Activated naive CD8-positive, alpha-beta T cell treated with anti-CD3 and anti-CD28 coated beads, Interleukin-2, amount 10 ng/mL, durations not matched to agents 7 days and 5 days (primary cell): ENCODE data around the gene NOS3. TPM values are rescaled to one million over a fixed set of nuclear protein-coding genes. Genes with fewer than 3 reads are reported as not detected.

Source experiments
- ATAC-seq: fragments of 150-1000 bp; cut with Tn5 transposase; one replicate; pipeline ENCODE4 v1.10.0; 2021; ENCODE audit warnings: low read depth, moderate library complexity
- POLR2A ChIA-PET: fragments of 350-600 bp; sonication (Branson Sonifier 250); formaldehyde crosslinking; loops from one replicate; lab custom pipeline; 2021; ENCODE audit warnings: antibody characterized with exemption; lab: Charles Lee
- DNase-seq: peaks from one replicate; pipeline ENCODE4 v3.0.0; 2021
- H3K27ac Mint-ChIP-seq: one replicate; pipeline ENCODE4 v1.8.0; 2022; ENCODE audit warnings: mild to moderate bottlenecking, mixed read lengths
- H3K27me3 Mint-ChIP-seq: one replicate; pipeline ENCODE4 v1.8.0; 2022; ENCODE audit warnings: mild to moderate bottlenecking, moderate library complexity, mixed read lengths
- H3K36me3 Mint-ChIP-seq: one replicate; pipeline ENCODE4 v1.8.0; 2021; ENCODE audit warnings: mild to moderate bottlenecking, mixed read lengths
- H3K4me1 Mint-ChIP-seq: one replicate; pipeline ENCODE4 v1.8.0; 2021; ENCODE audit warnings: mixed read lengths
- H3K4me3 Mint-ChIP-seq: one replicate; pipeline ENCODE4 v1.8.0; 2022; ENCODE audit warnings: mild to moderate bottlenecking, moderate library complexity, mixed read lengths
- H3K9me3 Mint-ChIP-seq: one replicate; pipeline ENCODE4 v1.8.0; 2021; ENCODE audit warnings: mixed read lengths
- total RNA-seq, 2 experiments: library from RNA; stranded (reverse); gene quantifications; one replicate each; pipeline ENCODE4 v1.2.3, GENCODE V29; 2021

The NOS3 gene
- total RNA-seq, 2 experiments from 2014 or later, result 12.5 to 15.8 TPM

DNA sequence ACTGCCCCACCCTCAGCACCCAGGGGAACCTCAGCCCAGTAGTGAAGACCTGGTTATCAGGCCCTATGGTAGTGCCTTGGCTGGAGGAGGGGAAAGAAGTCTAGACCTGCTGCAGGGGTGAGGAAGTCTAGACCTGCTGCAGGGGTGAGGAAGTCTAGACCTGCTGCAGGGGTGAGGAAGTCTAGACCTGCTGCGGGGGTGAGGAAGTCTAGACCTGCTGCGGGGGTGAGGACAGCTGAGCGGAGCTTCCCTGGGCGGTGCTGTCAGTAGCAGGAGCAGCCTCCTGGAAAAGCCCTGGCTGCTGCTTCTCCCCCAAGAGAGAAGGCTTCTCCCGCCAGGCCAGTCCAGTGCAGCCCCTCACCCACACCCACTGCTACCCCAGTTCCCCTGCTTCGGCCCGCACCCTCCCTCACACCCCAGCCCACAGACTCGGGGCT lies 6.3 kb downstream of the NOS3 start:
- Mint-ChIP-seq H3K27me3 (no peaks in the 10 kb centered on the region), H3K27ac (no peak overlapping the region), H3K4me3 (no peak overlapping the region), H3K4me1 (peaks cover 15% of the 10 kb centered on the region), H3K9me3 (no peaks in the 10 kb centered on the region), H3K36me3 (peaks cover 1% of the 10 kb centered on the region)
- POLR2A ChIA-PET, result interaction anchor here (0.6 to 1.1 kb wide), 3 partner anchors 17 to 26 kb away, joined by 3 to 4 read pairs (median 3); no protein-coding TSS in a partner anchor
- ATAC-seq (no peak), DNase-seq (no peak)

DNA sequence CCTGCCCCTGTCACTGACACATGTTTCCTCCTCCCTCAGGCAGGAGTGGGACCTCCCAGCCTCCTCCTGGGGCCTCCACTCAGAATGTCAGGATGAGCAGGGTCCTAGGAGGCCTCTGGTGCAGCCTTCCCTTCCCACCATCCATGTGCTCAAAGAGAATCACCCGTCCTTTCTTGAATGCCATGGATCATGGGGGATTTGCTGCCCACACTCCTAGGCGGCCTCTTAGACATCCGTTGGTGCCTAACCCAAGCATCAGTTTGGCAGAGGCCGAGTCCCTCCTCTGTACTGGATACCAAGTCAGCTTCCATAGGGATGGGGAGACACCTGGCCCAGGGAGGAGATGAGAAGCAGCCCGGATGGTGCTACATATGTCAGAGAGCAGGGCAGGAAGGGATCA lies 7.0 kb downstream of the NOS3 start:
- no peak overlapping the region for H3K27ac Mint-ChIP-seq
- DNase-seq (no peak), ATAC-seq (no peak)
- no peaks in the 10 kb centered on the region for H3K9me3 Mint-ChIP-seq
- POLR2A ChIA-PET, result interaction anchor here (0.8 to 1.1 kb wide), 2 partner anchors 16 to 19 kb away, joined by 3 read pairs; no protein-coding TSS in a partner anchor
- H3K36me3 Mint-ChIP-seq, result no peaks in the 10 kb centered on the region
- H3K4me1 Mint-ChIP-seq, result peaks cover 14% of the 10 kb centered on the region
- H3K4me3 Mint-ChIP-seq, result no peak overlapping the region
- no peaks in the 10 kb centered on the region for H3K27me3 Mint-ChIP-seq

DNA sequence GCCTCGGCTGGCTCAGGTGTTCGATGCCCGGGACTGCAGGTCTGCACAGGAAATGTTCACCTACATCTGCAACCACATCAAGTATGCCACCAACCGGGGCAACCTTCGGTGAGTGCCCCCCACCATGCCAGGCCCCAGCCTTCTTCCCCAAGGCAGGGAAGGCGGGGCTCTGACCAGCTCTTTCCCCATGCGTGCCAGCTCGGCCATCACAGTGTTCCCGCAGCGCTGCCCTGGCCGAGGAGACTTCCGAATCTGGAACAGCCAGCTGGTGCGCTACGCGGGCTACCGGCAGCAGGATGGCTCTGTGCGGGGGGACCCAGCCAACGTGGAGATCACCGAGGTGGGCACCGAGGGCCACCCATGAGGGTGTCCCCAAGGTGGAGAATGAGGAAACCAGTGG lies 7.5 kb downstream of the NOS3 start:
- POLR2A ChIA-PET, result no interaction called here
- no peak for ATAC-seq
- Mint-ChIP-seq H3K27me3 (no peaks in the 10 kb centered on the region), H3K4me3 (no peak overlapping the region), H3K27ac (no peak overlapping the region), H3K36me3 (no peaks in the 10 kb centered on the region), H3K4me1 (peaks cover 14% of the 10 kb centered on the region), H3K9me3 (no peaks in the 10 kb centered on the region)
- DNase-seq, result no peak

DNA sequence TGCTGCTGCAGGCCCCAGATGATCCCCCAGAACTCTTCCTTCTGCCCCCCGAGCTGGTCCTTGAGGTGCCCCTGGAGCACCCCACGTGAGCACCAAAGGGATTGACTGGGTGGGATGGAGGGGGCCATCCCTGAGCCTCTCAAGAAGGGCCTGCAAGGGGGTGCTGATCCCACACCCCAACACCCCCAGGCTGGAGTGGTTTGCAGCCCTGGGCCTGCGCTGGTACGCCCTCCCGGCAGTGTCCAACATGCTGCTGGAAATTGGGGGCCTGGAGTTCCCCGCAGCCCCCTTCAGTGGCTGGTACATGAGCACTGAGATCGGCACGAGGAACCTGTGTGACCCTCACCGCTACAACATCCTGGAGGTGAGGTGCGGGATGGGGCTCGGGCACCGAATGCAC lies 8.2 kb downstream of the NOS3 start:
- POLR2A ChIA-PET, result no interaction called here
- no peak overlapping the region for H3K4me3 Mint-ChIP-seq
- H3K36me3 Mint-ChIP-seq, result no peaks in the 10 kb centered on the region
- peaks cover 11% of the 10 kb centered on the region for H3K4me1 Mint-ChIP-seq
- no peak overlapping the region for H3K27ac Mint-ChIP-seq
- H3K9me3 Mint-ChIP-seq, result no peaks in the 10 kb centered on the region
- DNase-seq (no peak), ATAC-seq (no peak)
- H3K27me3 Mint-ChIP-seq, result no peaks in the 10 kb centered on the region

DNA sequence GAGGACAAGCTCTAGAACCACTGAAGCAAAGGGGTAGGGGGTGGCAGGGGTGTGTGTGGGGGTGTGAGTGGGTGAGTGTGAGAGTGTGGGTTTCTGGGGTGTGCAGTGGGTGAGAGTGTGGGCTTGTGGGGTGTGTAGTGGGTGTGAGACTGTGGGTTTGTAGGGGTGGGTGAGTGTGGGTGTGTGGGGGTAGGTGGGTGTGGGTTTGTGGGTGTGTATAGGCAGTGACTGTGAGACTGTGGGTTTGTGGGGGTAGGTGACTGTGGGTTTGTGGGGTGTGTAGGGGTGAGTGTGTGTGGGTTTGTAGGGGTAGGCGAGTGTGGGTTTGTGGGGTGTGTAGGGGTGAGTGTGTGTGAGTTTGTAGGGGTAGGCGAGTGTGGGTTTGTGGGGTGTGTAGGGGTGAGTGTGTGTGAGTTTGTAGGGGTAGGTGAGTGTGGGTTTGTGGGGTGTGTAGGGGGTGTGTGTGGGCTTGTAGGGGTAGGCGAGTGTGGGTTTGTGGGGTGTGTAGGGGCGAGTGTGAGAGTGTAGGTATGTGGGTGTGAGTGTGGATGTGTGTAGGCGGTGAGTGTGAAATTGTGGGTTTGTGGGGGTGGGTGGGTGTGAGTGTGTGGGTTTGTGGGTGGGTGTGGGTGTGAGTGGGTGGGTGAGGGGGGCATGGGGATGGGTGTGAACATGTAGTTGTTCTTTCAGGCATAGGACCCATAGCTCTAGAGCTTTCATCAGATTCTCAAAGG lies 8.8 kb downstream of the NOS3 start:
- ATAC-seq (no peak), DNase-seq (no peak)
- H3K27ac Mint-ChIP-seq, result no peak overlapping the region
- H3K4me1 Mint-ChIP-seq, result peaks cover 8% of the 10 kb centered on the region
- H3K36me3 Mint-ChIP-seq, result no peaks in the 10 kb centered on the region
- no peaks in the 10 kb centered on the region for H3K27me3 Mint-ChIP-seq
- no peaks in the 10 kb centered on the region for H3K9me3 Mint-ChIP-seq
- H3K4me3 Mint-ChIP-seq, result no peak overlapping the region
- POLR2A ChIA-PET, result no interaction called here

DNA sequence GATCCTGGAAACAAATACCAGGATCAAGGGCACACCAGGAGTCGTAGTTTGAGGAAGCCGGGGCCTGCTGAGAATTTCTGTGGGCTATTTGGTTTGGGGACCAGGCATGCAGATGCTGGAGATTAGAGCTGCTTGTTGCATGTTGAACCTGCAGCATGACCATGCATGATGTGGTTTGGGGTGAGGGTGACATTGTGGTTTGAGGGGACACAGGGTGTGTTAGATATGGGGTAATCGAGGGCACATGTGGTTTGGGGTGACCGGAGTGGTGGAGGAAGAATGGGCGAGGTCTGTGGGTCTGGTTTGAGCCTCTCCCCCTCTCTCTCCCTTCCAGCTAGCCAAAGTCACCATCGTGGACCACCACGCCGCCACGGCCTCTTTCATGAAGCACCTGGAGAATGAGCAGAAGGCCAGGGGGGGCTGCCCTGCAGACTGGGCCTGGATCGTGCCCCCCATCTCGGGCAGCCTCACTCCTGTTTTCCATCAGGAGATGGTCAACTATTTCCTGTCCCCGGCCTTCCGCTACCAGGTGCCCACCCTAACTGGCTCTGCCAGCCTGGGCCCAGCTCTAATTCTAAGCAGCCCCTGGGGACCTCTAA lies 10.2 kb downstream of the NOS3 start:
- Mint-ChIP-seq H3K4me1 (peaks cover 6% of the 10 kb centered on the region), H3K4me3 (no peak overlapping the region), H3K27me3 (no peaks in the 10 kb centered on the region), H3K9me3 (no peaks in the 10 kb centered on the region), H3K27ac (no peak overlapping the region), H3K36me3 (no peaks in the 10 kb centered on the region)
- no peak for DNase-seq
- ATAC-seq, result no peak
- POLR2A ChIA-PET, result no interaction called here

GRCh38 chr7:151001546-151001945 lies 10.7 kb downstream of the NOS3 start:
- Mint-ChIP-seq H3K27me3 (no peaks in the 10 kb centered on the region), H3K36me3 (no peaks in the 10 kb centered on the region), H3K9me3 (no peaks in the 10 kb centered on the region), H3K4me1 (peaks cover 6% of the 10 kb centered on the region), H3K27ac (no peak overlapping the region), H3K4me3 (no peak overlapping the region)
- DNase-seq (no peak), ATAC-seq (no peak)
- POLR2A ChIA-PET, result no interaction called here

- DNase-seq, result no peak
- peaks cover 16% of the 10 kb centered on the region for H3K4me1 Mint-ChIP-seq
- H3K9me3 Mint-ChIP-seq, result no peaks in the 10 kb centered on the region
- no peaks in the 10 kb centered on the region for H3K36me3 Mint-ChIP-seq
- no peak for ATAC-seq
- no peak overlapping the region for H3K27ac Mint-ChIP-seq
- POLR2A ChIA-PET, result no interaction called here
- H3K4me3 Mint-ChIP-seq, result no peak overlapping the region
- no peaks in the 10 kb centered on the region for H3K27me3 Mint-ChIP-seq
Observed at GRCh38 chr7:151003572-151003971, 12.8 kb downstream of the NOS3 start.

- Mint-ChIP-seq H3K4me3 (no peak overlapping the region), H3K27ac (no peak overlapping the region), H3K36me3 (no peaks in the 10 kb centered on the region), H3K9me3 (no peaks in the 10 kb centered on the region), H3K27me3 (no peaks in the 10 kb centered on the region), H3K4me1 (peaks cover 22% of the 10 kb centered on the region)
- no peak for ATAC-seq
- POLR2A ChIA-PET, result interaction anchor here (4.5 kb wide), 1 partner anchor 12 kb away, joined by 30 read pairs; no protein-coding TSS in a partner anchor
- no peak for DNase-seq
Observed at GRCh38 chr7:151005566-151005965, 14.7 kb downstream of the NOS3 start.

DNA sequence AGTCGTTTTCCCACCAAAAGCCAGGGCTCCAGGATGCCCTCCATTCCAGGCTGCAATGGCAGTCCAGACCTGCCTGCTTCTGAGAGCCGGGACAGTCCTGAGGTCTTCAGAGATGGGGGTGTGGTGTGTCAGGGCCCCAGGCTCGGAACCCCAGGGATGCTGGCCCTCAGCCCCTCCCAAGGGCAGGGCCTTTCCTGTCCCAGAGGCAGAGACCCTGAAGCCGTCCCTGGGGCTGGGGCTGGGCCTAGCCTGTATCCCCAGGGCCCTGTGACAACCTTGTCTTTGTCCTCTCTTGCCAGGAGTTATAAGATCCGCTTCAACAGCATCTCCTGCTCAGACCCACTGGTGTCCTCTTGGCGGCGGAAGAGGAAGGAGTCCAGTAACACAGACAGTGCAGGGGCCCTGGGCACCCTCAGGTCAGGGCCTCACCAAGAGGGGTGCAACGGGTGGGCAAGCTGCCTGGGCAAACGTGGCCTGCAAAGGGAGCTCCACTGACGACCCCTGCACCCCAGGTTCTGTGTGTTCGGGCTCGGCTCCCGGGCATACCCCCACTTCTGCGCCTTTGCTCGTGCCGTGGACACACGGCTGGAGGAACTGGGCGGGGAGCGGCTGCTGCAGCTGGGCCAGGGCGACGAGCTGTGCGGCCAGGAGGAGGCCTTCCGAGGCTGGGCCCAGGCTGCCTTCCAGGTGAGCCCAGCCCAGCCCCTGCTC lies 15.9 kb downstream of the NOS3 start:
- no peak for ATAC-seq
- Mint-ChIP-seq H3K4me1 (peaks cover 29% of the 10 kb centered on the region), H3K27ac (peak overlapping the region; percentile 56), H3K27me3 (no peaks in the 10 kb centered on the region), H3K9me3 (no peaks in the 10 kb centered on the region), H3K4me3 (no peak overlapping the region), H3K36me3 (no peaks in the 10 kb centered on the region)
- POLR2A ChIA-PET, result interaction anchor here (4.5 kb wide), 1 partner anchor 13 kb away, joined by 30 read pairs; no protein-coding TSS in a partner anchor
- no peak for DNase-seq

DNA sequence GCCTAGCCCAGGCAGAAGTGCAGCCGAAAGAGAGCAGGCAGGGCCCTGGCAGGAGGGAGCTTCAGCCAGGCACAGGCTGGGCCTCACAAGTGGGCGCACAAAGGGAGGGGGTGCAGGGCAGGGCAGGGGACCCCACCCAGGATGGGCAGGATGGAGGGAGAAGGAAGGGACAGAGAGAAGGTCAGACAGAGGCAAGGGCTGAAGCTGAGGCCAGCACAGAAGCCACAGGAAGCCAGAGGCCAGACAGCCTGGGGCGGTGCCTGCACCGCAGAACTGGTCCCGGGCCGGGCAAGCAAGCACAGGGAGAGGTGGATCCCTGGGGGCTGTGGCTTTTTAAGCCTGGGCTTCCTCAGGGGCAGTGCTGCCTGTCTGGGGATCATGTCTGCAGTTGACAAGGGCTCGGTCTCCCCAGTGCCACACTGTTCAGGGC lies 16.7 kb downstream of the NOS3 start:
- Mint-ChIP-seq H3K27me3 (no peaks in the 10 kb centered on the region), H3K4me1 (peaks cover 35% of the 10 kb centered on the region), H3K27ac (peak overlapping the region; percentile 89), H3K9me3 (no peaks in the 10 kb centered on the region), H3K4me3 (peak overlapping the region; percentile 79), H3K36me3 (peaks cover 1% of the 10 kb centered on the region)
- DNase-seq, result no peak
- no peak for ATAC-seq
- POLR2A ChIA-PET, result interaction anchor here (0.6 to 4.5 kb wide), 5 partner anchors 10 to 21 kb away, joined by 3 to 30 read pairs (median 8); partner anchors contain the start of genes ABCB8 and NOS3

DNA sequence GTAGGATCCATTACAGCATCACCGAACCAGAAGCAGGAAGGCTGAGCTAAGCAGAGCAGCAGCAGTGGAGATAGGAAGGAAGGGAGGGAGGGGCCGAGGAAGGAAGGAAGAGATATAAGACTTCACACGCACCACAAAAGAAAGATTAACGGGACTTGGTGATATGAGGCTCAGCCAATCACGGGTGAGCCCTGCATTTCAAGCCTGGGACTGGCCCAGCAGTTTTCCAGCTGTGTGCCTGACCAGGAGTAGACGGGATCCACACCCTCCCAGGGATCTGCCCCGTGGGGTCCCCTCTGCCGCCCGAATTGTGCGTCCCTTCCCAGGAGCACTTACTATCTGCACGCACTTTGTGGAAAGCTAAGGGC lies 17.3 kb downstream of the NOS3 start:
- no peak for DNase-seq
- peaks cover 39% of the 10 kb centered on the region for H3K4me1 Mint-ChIP-seq

More for the DNA sequence above, 17.3 kb downstream of the NOS3 start:
- ATAC-seq, result peak; percentile 43
- peak overlapping the region; percentile 79 for H3K4me3 Mint-ChIP-seq
- peaks cover 3% of the 10 kb centered on the region for H3K36me3 Mint-ChIP-seq
- POLR2A ChIA-PET, result interaction anchor here (0.6 to 4.5 kb wide), 6 partner anchors 9 to 22 kb away, joined by 3 to 30 read pairs (median 6); partner anchors contain the start of genes ABCB8 and NOS3
- H3K27me3 Mint-ChIP-seq, result no peaks in the 10 kb centered on the region
- no peaks in the 10 kb centered on the region for H3K9me3 Mint-ChIP-seq
- H3K27ac Mint-ChIP-seq, result peak overlapping the region; percentile 89
